HG03066 (cell line): Measurements from ENCODE around the gene DPH2.

Experiments
- ATAC-seq: cut with Tn5 transposase; IDR thresholded peaks from one replicate; pipeline ENCODE4 v1.9.1; 2021; ENCODE audit warnings: low read depth; ENCODE audit not compliant: unreplicated experiment

DPH2 gene

GRCh38 chr1:43944860-43945259, 24.9 kb upstream of the DPH2 start:
- no peak for ATAC-seq

- no peak for ATAC-seq
These were observed 24.1 kb upstream of the DPH2 start for GRCh38 chr1:43945674-43946235.

GRCh38 chr1:43946236-43947060, 23.4 kb upstream of the DPH2 start, which contains the start of gene IPO13:
TSS of gene IPO13 (plus strand) at chr1:43946950. CDS start at chr1:43947601, 651 bp downstream.
- peak; percentile 89 for ATAC-seq

- no peak for ATAC-seq
These were observed 22.5 kb upstream of the DPH2 start for GRCh38 chr1:43947061-43947873.

GRCh38 chr1:43947874-43948437, 21.9 kb upstream of the DPH2 start:
- no peak for ATAC-seq

GRCh38 chr1:43949678-43950077, 20.1 kb upstream of the DPH2 start:
- no peak for ATAC-seq

- no peak for ATAC-seq
These were observed 18.5 kb upstream of the DPH2 start for GRCh38 chr1:43951021-43951985.

- ATAC-seq: no peak
These were observed 17.0 kb upstream of the DPH2 start for GRCh38 chr1:43952731-43953346.

- ATAC-seq: no peak
These were observed 16.4 kb upstream of the DPH2 start for GRCh38 chr1:43953361-43953760.

- ATAC-seq: no peak
These were observed 15.8 kb upstream of the DPH2 start for GRCh38 chr1:43954036-43954435.

GRCh38 chr1:43956234-43956633, 13.6 kb upstream of the DPH2 start:
- ATAC-seq: no peak

GRCh38 chr1:43957407-43958040, 12.3 kb upstream of the DPH2 start:
- ATAC-seq: no peak

- ATAC-seq: no peak
These were observed 11.2 kb upstream of the DPH2 start for GRCh38 chr1:43958351-43959255.

GRCh38 chr1:43960798-43961197, 9.0 kb upstream of the DPH2 start:
- no peak for ATAC-seq

- ATAC-seq: no peak
These were observed 8.1 kb upstream of the DPH2 start for GRCh38 chr1:43961692-43962091.

GRCh38 chr1:43962324-43962723, 7.5 kb upstream of the DPH2 start:
- ATAC-seq: no peak

GRCh38 chr1:43963006-43963405, 6.8 kb upstream of the DPH2 start:
- ATAC-seq: no peak

- no peak for ATAC-seq
These were observed 5.9 kb upstream of the DPH2 start for GRCh38 chr1:43963890-43964289.
